Esophagus (tissue), 2 donors: ENCODE results near the gene FOXO4. TPM values are rescaled to one million over a fixed set of nuclear protein-coding genes. Genes with fewer than 3 reads are reported as not detected.
A peak's percentile ranks its signal among the peaks of the same experiment; 100 is the strongest.

ENCODE experiments used
- H3K27ac ChIP-seq, 2 donors: one replicate each; pipeline ENCODE4 v1.5.1; 2013; ENCODE audit warnings: low read depth in 2 of 2, mild to moderate bottlenecking in 2 of 2, inconsistent platforms in 1 of 2, low read length in 1 of 2, moderate library complexity in 1 of 2
- H3K27me3 ChIP-seq, 2 donors: one replicate each; pipeline ENCODE4 v1.6.1; 2013; ENCODE audit warnings: low read length in 2 of 2, control low read depth in 1 of 2, mild to moderate bottlenecking in 1 of 2; ENCODE audit not compliant: insufficient read depth in 2 of 2, control insufficient read depth in 1 of 2
- H3K36me3 ChIP-seq, 2 donors: one replicate each; pipeline ENCODE4 v1.6.1; 2013; ENCODE audit warnings: low read length in 1 of 2; ENCODE audit not compliant: control insufficient read depth in 2 of 2, insufficient read depth in 2 of 2
- H3K4me1 ChIP-seq, 2 donors: one replicate each; pipeline ENCODE4 v1.6.1; 2013; ENCODE audit warnings: low read length in 1 of 2; ENCODE audit not compliant: control insufficient read depth in 2 of 2, insufficient read depth in 2 of 2
- H3K4me3 ChIP-seq, 2 donors: one replicate each; pipeline ENCODE4 v1.5.1; 2013; ENCODE audit warnings: low read length in 2 of 2, mild to moderate bottlenecking in 2 of 2, low read depth in 1 of 2, moderate library complexity in 1 of 2
- H3K9me3 ChIP-seq, 2 donors: one replicate each; pipeline ENCODE4 v1.6.1; 2013; ENCODE audit warnings: mild to moderate bottlenecking in 2 of 2, low read depth in 1 of 2, low read length in 1 of 2, moderate library complexity in 1 of 2; ENCODE audit not compliant: control insufficient read depth in 2 of 2, insufficient read depth in 1 of 2
- WGBS, 2 donors: extraction: QIAGEN DNeasy Blood & Tissue Kit; methylation state at CpG; one replicate each; pipeline ENCODE4 v1.1.7; 2013; 5-methylcytosine and 5-hydroxymethylcytosine counted together
- polyA plus RNA-seq, 2 donors: library from polyadenylated mRNA; stranded (reverse); fragments of 200-250 nt; gene quantifications; one replicate each; pipeline ENCODE4 v1.2.3, GENCODE V29; 2013
- donor health status: healthy with polysubstance abuse.
- donor health status: Bipolar disorder and iron deficiency.

Gene FOXO4
- polyA plus RNA-seq, 2 donors = 8.4 to 13.0 TPM

- Histone ChIP-seq H3K36me3 (no peaks in the 10 kb centered on the region), H3K4me1 (no peaks in the 10 kb centered on the region), H3K27me3 (no peaks in the 10 kb centered on the region), H3K27ac (no peak overlapping the region), H3K9me3 (no peaks in the 10 kb centered on the region), H3K4me3 (peak overlapping the region; percentile 56 to 60)
- WGBS, 2 donors = 5 to 17% methylated on average over 9 of the region's 9 CpGs
Measured at GRCh38 chrX:71096760-71097032, 1.0 kb downstream of the FOXO4 start.

DNA sequence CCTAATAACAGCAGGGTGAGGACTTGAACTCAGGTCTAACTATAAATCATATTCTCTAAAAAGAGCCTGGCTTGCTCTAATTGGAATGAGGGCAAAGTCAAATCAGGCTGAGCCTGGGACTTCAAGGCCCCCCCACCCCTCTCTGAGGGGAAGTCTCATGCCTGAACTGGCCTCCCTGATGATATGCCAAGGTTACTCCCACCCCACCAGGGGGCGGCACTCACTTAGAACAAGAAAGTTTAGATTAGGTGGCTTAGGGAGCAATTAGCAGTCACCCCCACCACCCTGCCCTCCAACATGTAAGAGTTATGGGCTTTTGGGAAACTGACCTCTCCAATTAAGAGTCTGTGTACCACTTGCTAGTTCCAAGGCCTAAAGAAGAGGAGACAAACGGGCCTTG lies 2.7 kb downstream of the FOXO4 start:
- Histone ChIP-seq H3K27me3 (no peaks in the 10 kb centered on the region), H3K4me1 (no peaks in the 10 kb centered on the region)

GRCh38 chrX:71098951-71099506 lies 3.4 kb downstream of the FOXO4 start:
- Histone ChIP-seq H3K36me3 (no peaks in the 10 kb centered on the region), H3K9me3 (no peaks in the 10 kb centered on the region), H3K4me3 (no peak overlapping the region), H3K27ac (no peak overlapping the region), H3K27me3 (no peaks in the 10 kb centered on the region), H3K4me1 (no peaks in the 10 kb centered on the region)
- 62 to 82% methylated on average over 5 of the region's 5 CpGs for WGBS, 2 donors

More for the DNA sequence above, 2.7 kb downstream of the FOXO4 start:
- H3K4me3 ChIP-seq = no peak overlapping the region
- H3K36me3 ChIP-seq = no peaks in the 10 kb centered on the region
- no peaks in the 10 kb centered on the region for H3K9me3 ChIP-seq
- H3K27ac ChIP-seq = no peak overlapping the region
- WGBS, 2 donors = 17 to 22% methylated on average over 2 of the region's 2 CpGs

DNA sequence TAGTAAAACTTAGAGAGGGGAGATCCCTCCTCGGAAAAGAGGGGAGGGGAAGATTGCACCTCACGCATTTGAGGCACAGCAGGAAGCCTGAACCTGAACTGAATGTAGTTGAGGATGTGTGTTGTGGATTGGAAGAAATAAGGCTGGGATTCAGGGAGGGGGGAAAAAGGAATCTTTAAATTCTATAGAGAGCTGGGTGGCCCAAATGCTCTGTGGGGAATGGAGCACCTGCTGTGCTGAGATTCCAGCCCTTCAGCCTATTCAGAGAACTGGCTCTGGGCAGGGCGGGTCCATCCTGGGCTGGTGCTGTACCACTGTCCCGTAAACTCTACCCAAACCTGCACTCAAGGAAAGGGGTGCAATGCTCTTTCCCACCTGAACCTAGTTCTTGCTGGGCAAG lies 4.1 kb downstream of the FOXO4 start:
- 67 to 93% methylated on average over 4 of the region's 4 CpGs for WGBS, 2 donors
- Histone ChIP-seq H3K9me3 (no peaks in the 10 kb centered on the region), H3K27ac (no peak overlapping the region), H3K4me1 (no peaks in the 10 kb centered on the region), H3K27me3 (no peaks in the 10 kb centered on the region), H3K36me3 (no peaks in the 10 kb centered on the region), H3K4me3 (no peak overlapping the region)

DNA sequence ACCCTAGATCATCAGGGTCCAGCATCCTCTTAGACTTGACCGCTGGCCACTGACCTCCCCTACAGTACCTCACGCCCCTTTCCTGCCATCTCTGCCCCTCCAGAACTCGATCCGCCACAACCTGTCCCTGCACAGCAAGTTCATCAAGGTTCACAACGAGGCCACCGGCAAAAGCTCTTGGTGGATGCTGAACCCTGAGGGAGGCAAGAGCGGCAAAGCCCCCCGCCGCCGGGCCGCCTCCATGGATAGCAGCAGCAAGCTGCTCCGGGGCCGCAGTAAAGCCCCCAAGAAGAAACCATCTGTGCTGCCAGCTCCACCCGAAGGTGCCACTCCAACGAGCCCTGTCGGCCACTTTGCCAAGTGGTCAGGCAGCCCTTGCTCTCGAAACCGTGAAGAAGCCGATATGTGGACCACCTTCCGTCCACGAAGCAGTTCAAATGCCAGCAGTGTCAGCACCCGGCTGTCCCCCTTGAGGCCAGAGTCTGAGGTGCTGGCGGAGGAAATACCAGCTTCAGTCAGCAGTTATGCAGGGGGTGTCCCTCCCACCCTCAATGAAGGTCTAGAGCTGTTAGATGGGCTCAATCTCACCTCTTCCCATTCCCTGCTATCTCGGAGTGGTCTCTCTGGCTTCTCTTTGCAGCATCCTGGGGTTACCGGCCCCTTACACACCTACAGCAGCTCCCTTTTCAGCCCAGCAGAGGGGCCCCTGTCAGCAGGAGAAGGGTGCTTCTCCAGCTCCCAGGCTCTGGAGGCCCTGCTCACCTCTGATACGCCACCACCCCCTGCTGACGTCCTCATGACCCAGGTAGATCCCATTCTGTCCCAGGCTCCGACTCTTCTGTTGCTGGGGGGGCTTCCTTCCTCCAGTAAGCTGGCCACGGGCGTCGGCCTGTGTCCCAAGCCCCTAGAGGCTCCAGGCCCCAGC lies 5.2 kb downstream of the FOXO4 start:
- no peaks in the 10 kb centered on the region for H3K36me3 ChIP-seq
- H3K4me3 ChIP-seq = no peak overlapping the region
- H3K27me3 ChIP-seq = no peaks in the 10 kb centered on the region
- 74 to 85% methylated on average over 31 of the region's 31 CpGs for WGBS, 2 donors
- H3K27ac ChIP-seq = no peak overlapping the region
- no peaks in the 10 kb centered on the region for H3K9me3 ChIP-seq
- no peaks in the 10 kb centered on the region for H3K4me1 ChIP-seq

- Histone ChIP-seq H3K27ac (no peak overlapping the region), H3K4me3 (no peak overlapping the region), H3K27me3 (no peaks in the 10 kb centered on the region), H3K9me3 (no peaks in the 10 kb centered on the region), H3K36me3 (no peaks in the 10 kb centered on the region), H3K4me1 (no peaks in the 10 kb centered on the region)
- WGBS, 2 donors = 57 to 73% methylated on average over 3 of the region's 3 CpGs
Measured at GRCh38 chrX:71102292-71102691, 6.6 kb downstream of the FOXO4 start.

DNA sequence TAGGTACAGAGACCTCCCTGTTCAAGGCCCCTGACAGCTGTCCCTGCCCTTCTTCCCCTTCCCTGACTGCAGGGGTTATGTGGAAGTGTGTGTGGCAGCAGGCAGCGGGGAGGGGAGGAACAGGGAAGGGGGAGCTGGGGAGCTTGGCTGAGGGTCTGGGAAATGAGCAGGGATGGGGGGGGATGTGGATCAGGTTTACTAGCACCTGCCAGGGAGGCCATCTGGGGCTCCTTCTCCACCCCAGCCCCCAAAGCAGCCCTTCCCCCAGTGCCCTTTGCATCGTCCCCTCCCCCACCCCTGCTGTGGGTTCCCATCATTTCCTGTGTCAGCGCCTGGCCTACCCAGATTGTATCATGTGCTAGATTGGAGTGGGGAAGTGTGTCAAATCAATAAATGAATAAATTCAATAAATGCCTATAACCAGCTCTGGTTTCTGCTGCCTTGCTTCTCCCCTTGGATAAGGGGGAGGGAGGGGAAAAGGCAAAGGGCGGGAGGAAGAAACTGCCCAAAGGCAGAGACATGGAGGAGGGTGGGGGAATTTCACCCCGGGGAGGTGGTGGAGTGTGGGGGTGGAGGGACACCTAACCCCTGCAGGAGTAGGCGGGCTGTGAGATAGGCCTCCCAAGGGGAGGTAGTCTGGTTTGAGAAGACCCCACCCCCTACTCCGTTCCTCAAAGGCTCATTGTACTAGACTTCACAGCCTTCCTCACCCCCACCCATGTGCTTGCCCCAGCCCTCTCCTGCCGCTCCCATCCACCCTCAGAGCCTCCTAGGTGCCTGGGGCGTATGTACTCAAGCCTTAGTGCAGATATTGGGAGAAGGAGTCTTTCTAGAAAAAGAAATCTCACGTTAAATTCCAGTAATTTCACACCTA lies 7.7 kb downstream of the FOXO4 start:
- no peaks in the 10 kb centered on the region for H3K9me3 ChIP-seq
- H3K27me3 ChIP-seq = no peaks in the 10 kb centered on the region
- H3K4me3 ChIP-seq = no peak overlapping the region
- H3K4me1 ChIP-seq = no peaks in the 10 kb centered on the region
- no peaks in the 10 kb centered on the region for H3K36me3 ChIP-seq
- 33 to 35% methylated on average over 8 to 10 of the region's 10 CpGs for WGBS, 2 donors
- peak overlapping the region in 1 of 2 donors; percentile 63 for H3K27ac ChIP-seq

- Histone ChIP-seq H3K9me3 (no peaks in the 10 kb centered on the region), H3K4me1 (no peaks in the 10 kb centered on the region), H3K27ac (no peak overlapping the region), H3K27me3 (no peaks in the 10 kb centered on the region), H3K36me3 (no peaks in the 10 kb centered on the region), H3K4me3 (no peak overlapping the region)
- 69 to 92% methylated on average over 3 of the region's 3 CpGs for WGBS, 2 donors
Measured at GRCh38 chrX:71105628-71106027, 10.0 kb downstream of the FOXO4 start.

DNA sequence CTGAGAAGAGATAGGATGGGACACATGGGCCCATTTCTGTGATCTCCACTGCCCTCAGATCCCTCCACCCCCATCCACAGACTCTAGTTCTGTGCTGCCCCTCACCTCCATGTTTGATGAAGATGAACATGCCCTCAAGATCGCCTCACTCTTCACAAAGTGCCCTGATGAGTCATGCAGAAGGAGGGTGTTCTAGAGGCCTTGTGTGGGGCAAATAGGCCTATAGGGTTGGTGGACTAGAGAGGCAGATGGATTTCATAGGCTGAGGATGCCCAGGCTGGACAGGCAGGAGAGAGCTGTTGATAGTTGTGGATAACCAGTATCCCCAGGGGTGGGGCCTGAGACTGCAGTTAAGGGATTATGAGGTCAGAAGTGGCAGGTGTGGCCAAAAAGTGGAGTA lies 10.8 kb downstream of the FOXO4 start, which contains the start of gene CXorf65:
TSS of gene CXorf65 (minus strand) at position 314 of the 400 bp plus-strand sequence. CDS start at position 130, 184 bp downstream.
- Histone ChIP-seq H3K36me3 (no peaks in the 10 kb centered on the region), H3K27me3 (no peaks in the 10 kb centered on the region), H3K27ac (no peak within 1 kb of the TSS), H3K4me1 (no peaks in the 10 kb centered on the region), H3K9me3 (no peaks in the 10 kb centered on the region), H3K4me3 (no peak within 1 kb of the TSS)
- WGBS, 2 donors = 85 to 89% methylated on average over 1 of the region's 1 CpG
